ENCODE measurements around the gene ABR. TPM values are rescaled to one million over a fixed set of nuclear protein-coding genes. Genes with fewer than 3 reads are reported as not detected.
"Not testable (repeated sequence)": the region's sequence is repeated elsewhere in the genome, so short reads cannot be mapped to it uniquely, and the experiment has no call there.

The ABR gene
- polyA plus RNA-seq, 1 experiment: 65.4 TPM

DNA sequence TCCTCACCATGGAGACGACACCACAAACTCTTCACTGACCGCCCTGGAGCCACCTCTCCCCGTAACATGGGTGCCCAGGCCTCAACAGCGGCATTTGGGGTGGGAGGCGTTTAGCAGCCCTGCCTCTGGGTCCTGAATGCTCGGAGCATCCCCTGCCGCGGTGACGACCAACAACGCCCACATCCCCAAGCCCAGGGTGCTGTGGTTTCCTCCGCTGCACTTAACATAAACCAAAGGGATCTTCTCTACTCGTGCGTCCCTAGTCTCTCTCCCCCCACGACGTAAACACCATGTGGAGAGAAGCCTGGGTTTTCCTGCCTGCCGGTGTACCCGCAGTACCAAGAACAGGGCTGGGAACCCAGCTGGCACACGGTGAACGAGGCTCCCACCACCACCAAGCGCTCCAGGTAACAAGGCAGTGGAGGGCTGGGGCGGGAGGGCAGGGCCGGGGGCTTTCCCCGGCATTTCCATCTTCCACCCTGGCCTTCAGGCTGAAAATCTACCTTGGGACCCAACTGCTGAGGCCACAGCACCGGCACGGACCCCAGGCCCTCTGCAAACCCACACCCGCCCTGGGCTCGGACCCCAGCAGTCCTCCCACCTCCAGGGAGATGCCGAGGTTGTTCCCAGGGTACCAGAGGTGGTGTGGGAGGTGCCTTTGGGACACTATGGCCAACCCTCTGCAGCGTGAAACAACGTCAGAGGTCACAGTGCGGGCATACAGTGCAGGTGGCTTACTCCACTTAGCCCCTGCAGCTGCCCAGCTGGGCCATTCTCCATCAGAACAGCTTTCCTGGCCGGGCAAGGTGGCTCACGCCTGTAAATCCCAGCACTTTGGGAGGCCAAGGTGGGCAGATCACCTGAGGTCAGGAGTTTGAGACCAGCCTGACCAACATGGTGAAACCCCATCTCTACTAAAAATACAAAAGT is 128.5 kb downstream of the ABR start:
- DNase-seq (ENCODE audit: low read depth): no peak
- ChIA-PET POLR2A (no interaction called here), CTCF (no interaction called here)
- Histone ChIP-seq H3K4me3 (ENCODE audit: low read depth, low read length) (no peak overlapping the region), H3K27me3 (ENCODE audit: control insufficient read depth, insufficient read depth, low read length) (no peaks in the 10 kb centered on the region), H3K36me3 (ENCODE audit: control insufficient read depth, insufficient read depth, low read length) (peaks cover 21% of the 10 kb centered on the region)
- TF ChIP-seq CTCF (IDR thresholded peaks at IDR 0.05; ENCODE audit: insufficient read depth, low read depth, low read length): no peak

DNA sequence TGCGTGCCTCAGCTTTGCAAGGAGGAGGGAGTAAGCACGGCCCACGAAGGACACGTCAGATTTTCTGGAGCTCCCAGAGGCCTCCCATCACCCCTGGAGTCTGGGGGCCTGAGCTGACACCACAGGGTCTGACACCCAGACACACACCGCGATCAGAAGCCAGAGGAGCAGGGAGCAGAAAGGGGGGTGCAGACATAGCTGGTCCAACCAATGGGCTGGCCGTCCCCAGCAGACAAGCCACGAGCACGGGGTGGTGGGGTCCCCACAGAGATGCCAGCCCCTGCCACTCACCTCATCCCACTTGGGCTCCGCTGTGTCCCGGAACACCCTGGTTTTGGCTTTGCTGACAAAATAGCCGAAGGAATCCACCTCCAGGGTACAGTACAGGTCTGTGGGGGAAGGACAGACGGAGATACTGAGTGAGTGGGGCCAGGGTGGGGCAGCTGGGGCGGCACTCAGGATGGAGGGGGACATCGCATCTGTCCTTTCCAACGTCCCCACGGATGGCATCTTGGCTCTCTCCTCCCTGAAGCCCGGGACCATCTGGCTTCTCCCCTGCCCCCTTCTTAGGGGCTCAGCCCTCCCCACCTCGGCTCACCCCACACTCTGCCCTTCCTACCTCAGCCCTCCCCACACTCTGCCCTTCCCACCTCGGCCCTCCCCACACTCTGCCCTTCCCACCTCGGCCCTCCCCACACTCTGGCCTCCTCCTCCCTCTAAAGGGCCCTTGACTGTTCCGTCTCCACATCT is 129.4 kb downstream of the ABR start:
- ChIA-PET POLR2A (no interaction called here), CTCF (no interaction called here)

DNA sequence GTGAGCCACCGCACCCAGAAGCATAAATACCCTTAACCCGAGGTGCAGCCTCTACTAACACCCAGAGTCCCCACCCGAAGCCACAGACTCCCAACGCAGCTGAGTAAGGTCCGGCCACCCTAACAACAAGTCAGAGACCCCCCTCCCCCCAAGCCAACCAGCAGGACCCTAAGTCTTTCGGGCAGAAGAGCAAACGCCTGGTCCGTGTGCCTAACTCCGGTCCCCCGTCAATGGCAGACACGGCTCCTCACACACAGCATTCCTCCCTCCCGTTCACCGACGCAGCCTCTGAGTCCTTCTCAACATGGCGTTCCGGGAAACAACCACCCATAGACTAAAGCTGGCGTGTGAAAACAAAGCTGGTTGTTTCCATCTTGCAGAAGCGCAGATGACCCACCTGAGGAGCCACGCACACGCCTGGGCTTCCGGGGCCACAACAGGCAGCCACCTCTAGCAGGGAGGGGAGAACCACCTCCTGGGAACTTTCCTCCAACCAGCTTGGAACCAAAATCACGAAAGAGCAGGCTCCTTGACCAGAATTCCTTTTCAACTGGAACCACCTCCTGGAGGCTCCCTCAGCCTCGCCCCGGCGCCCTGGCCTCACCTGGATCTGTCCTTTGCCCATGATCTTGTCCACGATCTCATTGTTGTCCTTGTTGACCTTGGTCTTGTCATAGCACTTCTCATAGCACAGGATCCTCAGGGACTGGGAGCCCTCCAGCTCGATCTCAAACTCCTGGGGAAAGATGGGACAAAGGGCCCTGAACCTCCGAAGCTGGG is 130.1 kb downstream of the ABR start:
- ChIA-PET POLR2A (interaction anchor here (0.6 kb wide), 1 partner anchor 26 kb away, joined by 3 read pairs; no protein-coding TSS in a partner anchor), CTCF (no interaction called here)
- DNase-seq (ENCODE audit: low read depth): no peak
- Histone ChIP-seq H3K27me3 (ENCODE audit: control insufficient read depth, insufficient read depth, low read length) (no peaks in the 10 kb centered on the region), H3K36me3 (ENCODE audit: control insufficient read depth, insufficient read depth, low read length) (peaks cover 20% of the 10 kb centered on the region), H3K4me3 (ENCODE audit: low read depth, low read length) (no peak overlapping the region)
- TF ChIP-seq CTCF (IDR thresholded peaks at IDR 0.05; ENCODE audit: insufficient read depth, low read depth, low read length): no peak

More for the DNA sequence above, 129.4 kb downstream of the ABR start:
- Histone ChIP-seq H3K36me3 (ENCODE audit: control insufficient read depth, insufficient read depth, low read length) (peaks cover 21% of the 10 kb centered on the region), H3K27me3 (ENCODE audit: control insufficient read depth, insufficient read depth, low read length) (no peaks in the 10 kb centered on the region), H3K4me3 (ENCODE audit: low read depth, low read length) (no peak overlapping the region)
- DNase-seq (ENCODE audit: low read depth): no peak
- no peak for TF ChIP-seq CTCF (IDR thresholded peaks at IDR 0.05; ENCODE audit: insufficient read depth, low read depth, low read length)

DNA sequence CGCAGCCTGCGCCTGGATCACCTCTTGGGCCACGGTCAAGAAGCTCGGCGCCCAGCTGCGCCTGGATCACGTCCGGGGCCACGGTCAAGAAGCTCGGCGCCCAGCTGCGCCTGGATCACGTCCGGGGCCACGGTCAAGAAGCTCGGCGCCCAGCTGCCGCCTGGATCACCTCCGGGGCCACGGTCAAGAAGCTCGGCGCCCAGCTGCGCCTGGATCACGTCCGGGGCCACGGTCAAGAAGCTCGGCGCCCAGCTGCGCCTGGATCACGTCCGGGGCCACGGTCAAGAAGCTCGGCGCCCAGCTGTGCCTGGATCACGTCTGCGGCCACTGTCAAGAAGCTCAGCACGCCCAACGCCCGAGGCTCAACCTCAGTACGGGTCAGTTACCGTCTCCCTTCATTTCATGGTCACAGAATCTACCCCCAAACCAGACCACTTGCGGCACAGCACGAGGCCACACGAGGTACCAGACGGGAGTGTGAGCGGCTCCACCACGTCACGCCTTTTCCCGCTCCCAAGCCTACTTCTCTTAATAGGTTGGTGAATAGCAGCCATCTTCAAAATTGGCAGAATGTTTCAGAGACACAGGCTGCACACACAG is 131.2 kb downstream of the ABR start:
- H3K4me3 ChIP-seq (ENCODE audit: low read depth, low read length); DNase-seq (ENCODE audit: low read depth); POLR2A ChIA-PET; CTCF ChIA-PET; H3K27me3 ChIP-seq (ENCODE audit: control insufficient read depth, insufficient read depth, low read length): not testable (repeated sequence)
- H3K36me3 ChIP-seq (ENCODE audit: control insufficient read depth, insufficient read depth, low read length): peaks cover 16% of the 10 kb centered on the region

DNA sequence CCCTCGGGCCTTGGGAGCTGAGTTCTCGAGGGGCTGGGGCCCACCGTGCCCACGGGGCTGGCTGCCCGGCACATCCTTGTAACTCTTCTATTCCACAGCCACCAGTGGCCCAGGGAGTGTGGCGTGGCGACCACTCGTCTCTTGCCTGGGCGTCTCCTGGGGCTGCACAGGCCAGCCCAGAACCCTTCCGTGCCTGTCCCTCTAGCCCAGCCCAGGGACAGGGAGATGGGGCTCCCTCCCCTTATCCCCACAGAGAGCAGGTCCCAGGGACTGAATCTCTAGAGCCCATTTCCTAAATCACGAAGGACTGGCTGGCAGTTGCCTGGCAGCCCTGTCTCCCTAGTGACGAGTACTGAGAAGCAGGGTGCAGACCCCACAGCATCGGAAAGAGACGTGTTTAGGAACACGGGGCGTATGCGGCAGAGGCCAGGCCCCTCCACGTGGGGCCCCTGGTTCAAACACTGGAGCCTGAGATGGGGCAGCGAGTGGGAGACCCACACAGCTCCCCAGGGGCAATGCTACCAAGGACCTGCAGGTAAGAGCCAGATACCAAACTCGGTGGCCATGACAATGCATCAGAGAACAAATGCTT is 131.8 kb downstream of the ABR start:
- DNase-seq (ENCODE audit: low read depth): no peak
- no peaks in the 10 kb centered on the region for H3K27me3 ChIP-seq (ENCODE audit: control insufficient read depth, insufficient read depth, low read length)
- POLR2A ChIA-PET: no interaction called here
- H3K4me3 ChIP-seq (ENCODE audit: low read depth, low read length): no peak overlapping the region
- no peak for TF ChIP-seq CTCF (IDR thresholded peaks at IDR 0.05; ENCODE audit: insufficient read depth, low read depth, low read length)
- CTCF ChIA-PET: interaction anchor here (6.8 kb wide), 1 partner anchor 8 kb away, joined by 47 read pairs; no protein-coding TSS in a partner anchor
- peaks cover 16% of the 10 kb centered on the region for H3K36me3 ChIP-seq (ENCODE audit: control insufficient read depth, insufficient read depth, low read length)

All from BJ (cell line).